A549 (cell line): ENCODE measurements around the gene OR51G2. TPM values are rescaled to one million over a fixed set of nuclear protein-coding genes. Genes with fewer than 3 reads are reported as not detected.

ENCODE experiments used
- ATAC-seq, 2 experiments: fragments of 200-7000 bp in 1 of 2; fragments of >200 bp in 1 of 2; cut with Nextera tagmentation in 1 of 2; cut with Tn5 transposase in 1 of 2; 3 replicates each; pipeline versions ENCODE4 v1.8.0 to v1.9.1; 2018 to 2020; ENCODE audit warnings: mild to moderate bottlenecking in 1 of 2, moderate library complexity in 1 of 2
- CTCF ChIA-PET: fragments of 300-600 bp; sonication (Branson Sonifier 250); formaldehyde crosslinking; extraction: SDS; loops from one replicate; lab custom pipeline; 2021; ENCODE audit warnings: antibody characterized with exemption, inconsistent platforms; lab: Yijun Ruan, JAX
- POLR2A ChIA-PET: fragments of 350-600 bp; formaldehyde crosslinking; extraction: SDS; loops from one replicate; lab custom pipeline; 2021; ENCODE audit warnings: antibody characterized with exemption, inconsistent platforms; lab: Yijun Ruan, JAX
- DNase-seq, 2 experiments: peaks; one replicate each; pipeline versions ENCODE4 v3.0.0 to v3.0.0-alpha.2; 2011 to 2016; ENCODE audit warnings: low read depth in 1 of 2, low spot score in 1 of 2
- FAIRE-seq: peaks from 2 replicates; lab custom pipeline; 2011; peaks lifted over from hg19 to GRCh38; lab: Jason Lieb, UNC
- H3K27ac ChIP-seq, 2 experiments: fragments of >200 bp; sonication (Bioruptor Twin); formaldehyde crosslinking; 3 replicates each; pipeline ENCODE4 v1.5.1; 2016 to 2017
- H3K4me1 ChIP-seq: fragments of >200 bp; sonication (Bioruptor Twin); formaldehyde crosslinking; 3 replicates; pipeline ENCODE4 v1.6.1; 2016
- H3K4me2 ChIP-seq: fragments of >200 bp; sonication (Bioruptor Twin); formaldehyde crosslinking; 3 replicates; pipeline ENCODE4 v1.6.1; 2016
- H3K4me3 ChIP-seq: fragments of >200 bp; sonication (Bioruptor Twin); formaldehyde crosslinking; 3 replicates; pipeline ENCODE4 v1.5.1; 2016
- H3K9me3 ChIP-seq: fragments of >200 bp; sonication (Bioruptor Twin); formaldehyde crosslinking; 3 replicates; pipeline ENCODE4 v1.6.1; 2016
- BCL3 ChIP-seq: fragments of >200 bp; sonication (Bioruptor Twin); formaldehyde crosslinking; IDR thresholded peaks from 3 replicates; pipeline ENCODE4 v1.6.1; 2016
- BHLHE40 ChIP-seq: IDR thresholded peaks from 2 replicates; pipeline ENCODE4 v1.6.1; 2012; ENCODE audit warnings: low read depth, low read length, inconsistent platforms
- CBX8 ChIP-seq: fragments of 200-600 bp; sonication (generic); IDR thresholded peaks from 2 replicates; pipeline ENCODE4 v1.6.1; 2016
- CEBPB ChIP-seq, 2 experiments: fragments of >200 bp in 1 of 2; sonication (Bioruptor Twin) in 1 of 2; formaldehyde crosslinking in 1 of 2; IDR thresholded peaks; 2 replicates each; pipeline ENCODE4 v1.6.1; 2012 to 2016
- E2F6 ChIP-seq: IDR thresholded peaks from 2 replicates; pipeline ENCODE4 v1.6.1; 2012; ENCODE audit warnings: low read depth, borderline replicate concordance
- ESRRA ChIP-seq: fragments of 150-350 bp; IDR thresholded peaks from 2 replicates; pipeline ENCODE4 v1.6.1; 2014; ENCODE audit warnings: mild to moderate bottlenecking, low read length, borderline replicate concordance
- FOSL2 ChIP-seq, 2 experiments: fragments of 450-650 bp in 1 of 2; fragments of >200 bp in 1 of 2; sonication (Bioruptor Twin) in 1 of 2; formaldehyde crosslinking; IDR thresholded peaks; 2 replicates each; pipeline versions ENCODE4 v1.5.0 to v1.6.1; 2016 to 2020; ENCODE audit warnings: mild to moderate bottlenecking in 1 of 2, moderate library complexity in 1 of 2
- GATA3 ChIP-seq: IDR thresholded peaks from 2 replicates; pipeline ENCODE4 v1.6.1; 2012; ENCODE audit warnings: borderline replicate concordance
- HEYL ChIP-seq: fragments of 250-450 bp; sonication (Bioruptor Pico); IDR thresholded peaks from 2 replicates; pipeline ENCODE4 v1.8.0; 2021; ENCODE audit warnings: mild to moderate bottlenecking, moderate library complexity
- HOXB5 ChIP-seq: fragments of 250-450 bp; sonication (Bioruptor Pico); IDR thresholded peaks from 2 replicates; pipeline ENCODE4 v1.5.0; 2020; ENCODE audit warnings: mild to moderate bottlenecking, moderate library complexity
- KDM5A ChIP-seq: fragments of 200-600 bp; sonication (generic); IDR thresholded peaks from 2 replicates; pipeline ENCODE4 v1.6.1; 2016; ENCODE audit warnings: antibody characterized with exemption, mild to moderate bottlenecking
- MAZ ChIP-seq: fragments of 150-350 bp; IDR thresholded peaks from 2 replicates; pipeline ENCODE4 v1.6.1; 2014; ENCODE audit warnings: antibody characterized with exemption, low read depth, low read length, borderline replicate concordance
- NFE2L2 ChIP-seq: fragments of 150-350 bp; conservative IDR thresholded peaks from 2 replicates; pipeline ENCODE4 v1.6.1; 2014; ENCODE audit warnings: low read length
- PBX3 ChIP-seq: IDR thresholded peaks from 2 replicates; pipeline ENCODE4 v1.6.1; 2012
- RNF2 ChIP-seq: fragments of 200-600 bp; sonication (generic); IDR thresholded peaks from 2 replicates; pipeline ENCODE4 v1.6.1; 2016; ENCODE audit warnings: low read depth, mild to moderate bottlenecking, antibody characterized with exemption, moderate library complexity, borderline replicate concordance
- SMC3 ChIP-seq: fragments of >200 bp; sonication (Bioruptor Twin); formaldehyde crosslinking; IDR thresholded peaks from 3 replicates; pipeline ENCODE4 v1.6.1; 2018; ENCODE audit warnings: inconsistent platforms
- ZFP36 ChIP-seq: fragments of 450-650 bp; IDR thresholded peaks from 2 replicates; pipeline ENCODE4 v1.6.1; 2014; ENCODE audit warnings: borderline replicate concordance; ENCODE audit not compliant: partially characterized antibody
- WGBS: methylation state at CpG from one replicate; pipeline ENCODE4 v1.1.6; 2017; ENCODE audit errors: missing lambda C conversion rate; 5-methylcytosine and 5-hydroxymethylcytosine counted together
- polyA minus RNA-seq: library from RNA; depleted of rRNA, polyadenylated mRNA; stranded (reverse); fragments of >200 nt; gene quantifications from 2 replicates; pipeline ENCODE4 v1.2.3, GENCODE V29; 2011; rRNA and poly(A)+ RNA removed
- polyA plus RNA-seq, 4 experiments: library from polyadenylated mRNA; depleted of rRNA in 3 of 4; stranded (reverse); fragments of >200 nt; fragmentation: RNase III in 1 of 4; extraction: RNeasy Plus Mini Kit Qiagen cat#74134 plus additional on column Dnase treatment in 1 of 4; gene quantifications; 2 replicates in 3 of 4; 3 replicates in 1 of 4; pipeline ENCODE4 v1.2.3, GENCODE V29; 2011 to 2017

The OR51G2 gene
- polyA plus RNA-seq (2011; rRNA removed), result not detected in 2 replicates
- polyA plus RNA-seq (2012; cell fraction: cytosol; rRNA removed), result not detected in 2 replicates
- not detected in 2 replicates for polyA plus RNA-seq (2012; cell fraction: nucleus; rRNA removed)
- not detected in 3 replicates for polyA plus RNA-seq (2017; fragmentation: RNase III; extraction: RNeasy Plus Mini Kit Qiagen cat#74134 plus additional on column Dnase treatment)
- not detected in 2 replicates for polyA minus RNA-seq

GRCh38 chr11:4919250-4919649 lies at the start of gene OR51G2:
OR51G2 (minus strand) TSS chr11:4919350; CDS start chr11:4915663, 3,687 bp downstream.
- Histone ChIP-seq H3K4me1 (no peaks in the 10 kb centered on the region), H3K4me3 (no peak within 1 kb of the TSS), H3K9me3 (no peaks in the 10 kb centered on the region), H3K27ac (no peak within 1 kb of the TSS), H3K4me2 (no peak within 1 kb of the TSS)
- no peak for TF ChIP-seq HEYL
- no peak for TF ChIP-seq E2F6
- no peak for TF ChIP-seq GATA3
- TF ChIP-seq PBX3, result no peak
- no peak for TF ChIP-seq NFE2L2
- no peak for TF ChIP-seq BCL3
- TF ChIP-seq CEBPB (IDR thresholded peaks at IDR 0.05), result no peak
- no peak for TF ChIP-seq RNF2
- FAIRE-seq (no peak), ATAC-seq (no peak), DNase-seq (no peak)
- WGBS, result 16% methylated on average over 4 of the region's 4 CpGs
- ChIA-PET CTCF (no interaction called here), POLR2A (no interaction called here)

- 0% methylated on average over 1 of the region's 1 CpG for WGBS
- no peaks in the 10 kb centered on the region for H3K9me3 ChIP-seq
- no peak overlapping the region for H3K27ac ChIP-seq
- no peak overlapping the region for H3K4me2 ChIP-seq
- no peak overlapping the region for H3K4me3 ChIP-seq
- DNase-seq, result no peak
- no peak for FAIRE-seq
- ChIA-PET CTCF (no interaction called here), POLR2A (no interaction called here)
- H3K4me1 ChIP-seq, result no peaks in the 10 kb centered on the region
- no peak for ATAC-seq
- TF ChIP-seq BHLHE40 (no peak), CBX8 (no peak), MAZ (no peak), HOXB5 (CRISPR knock-in tag) (no peak), RNF2 (no peak)
Observed at GRCh38 chr11:4962816-4963215, 43.7 kb upstream of the OR51G2 start.

GRCh38 chr11:4960877-4961276 lies 41.7 kb upstream of the OR51G2 start:
- CTCF ChIA-PET, result no interaction called here
- no peak for DNase-seq
- Histone ChIP-seq H3K27ac (no peak overlapping the region), H3K4me2 (no peak overlapping the region), H3K9me3 (no peaks in the 10 kb centered on the region)
- no peak for TF ChIP-seq FOSL2 (IDR thresholded peaks at IDR 0.05)
- peak; percentile 69 for TF ChIP-seq FOSL2 (CRISPR knock-in tag; IDR thresholded peaks at IDR 0.05)
- no peak for TF ChIP-seq SMC3
- no peak for TF ChIP-seq NFE2L2
- TF ChIP-seq E2F6, result no peak
- TF ChIP-seq KDM5A, result no peak
- TF ChIP-seq ZFP36, result no peak
- TF ChIP-seq ESRRA, result no peak
- TF ChIP-seq, all 56 proteins: peak for 1
- Histone ChIP-seq H3K4me3 (no peak overlapping the region), H3K4me1 (no peaks in the 10 kb centered on the region)
- POLR2A ChIA-PET, result no interaction called here
- ATAC-seq (no peak), FAIRE-seq (no peak)
- 21% methylated on average over 3 of the region's 3 CpGs for WGBS
